ENCODE measurements around the gene B3GALT5. TPM values are rescaled to one million over a fixed set of nuclear protein-coding genes. Genes with fewer than 3 reads are reported as not detected.

The B3GALT5 gene
- total RNA-seq, 1 experiment from 2014 or later = not detected

GRCh38 chr21:39663066-39663465 lies 50.3 kb downstream of the B3GALT5 start:
- no peaks in the 10 kb centered on the region for H3K27me3 Mint-ChIP-seq (ENCODE audit: insufficient read depth, unreplicated experiment)
- H3K4me1 Mint-ChIP-seq (ENCODE audit: insufficient read depth, unreplicated experiment) = peaks cover 13% of the 10 kb centered on the region
- peaks cover 6% of the 10 kb centered on the region for H3K9me3 Mint-ChIP-seq (ENCODE audit: unreplicated experiment)
- H3K27ac Mint-ChIP-seq (ENCODE audit: low read depth, unreplicated experiment) = no peak overlapping the region
- ChIA-PET CTCF (interaction anchor here (1.1 kb wide), 1 partner anchor 18 kb away, joined by 3 read pairs; no protein-coding TSS in a partner anchor), POLR2A (interaction anchor here (1.4 kb wide), 1 partner anchor 18 kb away, joined by 3 read pairs; no protein-coding TSS in a partner anchor)
- no TSS peak for BruUV-seq (replicated peaks)
- TF ChIP-seq CTCF (IDR thresholded peaks at IDR 0.05; ENCODE audit: unreplicated experiment) = no peak
- no peak for DNase-seq (ENCODE audit: unreplicated experiment)
- H3K36me3 Mint-ChIP-seq (ENCODE audit: insufficient read depth, unreplicated experiment) = no peaks in the 10 kb centered on the region
- no peak overlapping the region for H3K4me3 Mint-ChIP-seq (ENCODE audit: unreplicated experiment)
- intact Hi-C loops (cut with micrococcal nuclease) = no loop called here

- Mint-ChIP-seq H3K4me1 (ENCODE audit: insufficient read depth, unreplicated experiment) (peaks cover 7% of the 10 kb centered on the region), H3K27ac (ENCODE audit: low read depth, unreplicated experiment) (no peak overlapping the region), H3K27me3 (ENCODE audit: insufficient read depth, unreplicated experiment) (no peaks in the 10 kb centered on the region), H3K36me3 (ENCODE audit: insufficient read depth, unreplicated experiment) (no peaks in the 10 kb centered on the region), H3K9me3 (ENCODE audit: unreplicated experiment) (no peaks in the 10 kb centered on the region), H3K4me3 (ENCODE audit: unreplicated experiment) (no peak overlapping the region)
- no TSS peak for BruUV-seq (replicated peaks)
- CTCF ChIA-PET = interaction anchor here (1.1 kb wide), 1 partner anchor 17 kb away, joined by 3 read pairs; no protein-coding TSS in a partner anchor
- no peak for DNase-seq (ENCODE audit: unreplicated experiment)
- TF ChIP-seq CTCF (IDR thresholded peaks at IDR 0.05; ENCODE audit: unreplicated experiment) = no peak
- POLR2A ChIA-PET = interaction anchor here (1.4 kb wide), 1 partner anchor 17 kb away, joined by 3 read pairs; no protein-coding TSS in a partner anchor
- intact Hi-C loops (cut with micrococcal nuclease) = no loop called here
Measured at GRCh38 chr21:39663742-39664492, 51.2 kb downstream of the B3GALT5 start.

- no peak overlapping the region for H3K4me3 Mint-ChIP-seq (ENCODE audit: unreplicated experiment)
- TF ChIP-seq CTCF (IDR thresholded peaks at IDR 0.05; ENCODE audit: unreplicated experiment) = no peak
- H3K4me1 Mint-ChIP-seq (ENCODE audit: insufficient read depth, unreplicated experiment) = peaks cover 7% of the 10 kb centered on the region
- CTCF ChIA-PET = no interaction called here
- H3K27ac Mint-ChIP-seq (ENCODE audit: low read depth, unreplicated experiment) = no peak overlapping the region
- POLR2A ChIA-PET = no interaction called here
- BruUV-seq (replicated peaks) = no TSS peak
- H3K9me3 Mint-ChIP-seq (ENCODE audit: unreplicated experiment) = no peaks in the 10 kb centered on the region
- intact Hi-C loops (cut with micrococcal nuclease) = no loop called here
- no peak for DNase-seq (ENCODE audit: unreplicated experiment)
- H3K27me3 Mint-ChIP-seq (ENCODE audit: insufficient read depth, unreplicated experiment) = no peaks in the 10 kb centered on the region
- no peaks in the 10 kb centered on the region for H3K36me3 Mint-ChIP-seq (ENCODE audit: insufficient read depth, unreplicated experiment)
Measured at GRCh38 chr21:39664586-39664985, 51.8 kb downstream of the B3GALT5 start.

- Mint-ChIP-seq H3K4me1 (ENCODE audit: insufficient read depth, unreplicated experiment) (no peaks in the 10 kb centered on the region), H3K27ac (ENCODE audit: low read depth, unreplicated experiment) (no peak overlapping the region), H3K9me3 (ENCODE audit: unreplicated experiment) (no peaks in the 10 kb centered on the region), H3K36me3 (ENCODE audit: insufficient read depth, unreplicated experiment) (no peaks in the 10 kb centered on the region), H3K27me3 (ENCODE audit: insufficient read depth, unreplicated experiment) (no peaks in the 10 kb centered on the region), H3K4me3 (ENCODE audit: unreplicated experiment) (no peak overlapping the region)
- ChIA-PET POLR2A (interaction anchor here (0.7 kb wide), 1 partner anchor 1666 kb away, joined by 3 read pairs; no protein-coding TSS in a partner anchor), CTCF (no interaction called here)
- intact Hi-C loops (cut with micrococcal nuclease) = no loop called here
- BruUV-seq (replicated peaks) = no TSS peak
- no peak for DNase-seq (ENCODE audit: unreplicated experiment)
- no peak for TF ChIP-seq CTCF (IDR thresholded peaks at IDR 0.05; ENCODE audit: unreplicated experiment)
Measured at GRCh38 chr21:39666026-39666425, 53.3 kb downstream of the B3GALT5 start.
